ENCODE measurements around the gene FAM50B.

Gene FAM50B

GRCh38 chr6:3865463-3865862 is 16.3 kb downstream of the FAM50B start:
- no peak overlapping the region for H3K4me3 ChIP-seq (ENCODE audit: low read depth, low read length)
- no peak for TF ChIP-seq CTCF (IDR thresholded peaks at IDR 0.05; ENCODE audit: low read depth, low read length, missing control alignments)
- DNase-seq (ENCODE audit: low read depth), result no peak

GRCh38 chr6:3867641-3868502 is 18.7 kb downstream of the FAM50B start:
- TF ChIP-seq CTCF (IDR thresholded peaks at IDR 0.05; ENCODE audit: low read depth, low read length, missing control alignments), result no peak
- H3K4me3 ChIP-seq (ENCODE audit: low read depth, low read length), result no peak overlapping the region
- no peak for DNase-seq (ENCODE audit: low read depth)

GRCh38 chr6:3868544-3868943 is 19.4 kb downstream of the FAM50B start:
- DNase-seq (ENCODE audit: low read depth), result no peak
- H3K4me3 ChIP-seq (ENCODE audit: low read depth, low read length), result no peak overlapping the region
- no peak for TF ChIP-seq CTCF (IDR thresholded peaks at IDR 0.05; ENCODE audit: low read depth, low read length, missing control alignments)

- DNase-seq (ENCODE audit: low read depth), result no peak
- TF ChIP-seq CTCF (IDR thresholded peaks at IDR 0.05; ENCODE audit: low read depth, low read length, missing control alignments), result no peak
- no peak overlapping the region for H3K4me3 ChIP-seq (ENCODE audit: low read depth, low read length)
These were observed 20.1 kb downstream of the FAM50B start for GRCh38 chr6:3869284-3869631.

GRCh38 chr6:3869632-3870527 is 20.7 kb downstream of the FAM50B start:
- no peak for TF ChIP-seq CTCF (IDR thresholded peaks at IDR 0.05; ENCODE audit: low read depth, low read length, missing control alignments)
- H3K4me3 ChIP-seq (ENCODE audit: low read depth, low read length), result no peak overlapping the region
- DNase-seq (ENCODE audit: low read depth), result no peak

- no peak overlapping the region for H3K4me3 ChIP-seq (ENCODE audit: low read depth, low read length)
- TF ChIP-seq CTCF (IDR thresholded peaks at IDR 0.05; ENCODE audit: low read depth, low read length, missing control alignments), result no peak
- no peak for DNase-seq (ENCODE audit: low read depth)
These were observed 21.4 kb downstream of the FAM50B start for GRCh38 chr6:3870528-3870925.

Measured in GM12864 (cell line).